HG03432 (cell line): ENCODE measurements around the gene KLC1.
"Not testable (repeated sequence)": the region's sequence is repeated elsewhere in the genome, so short reads cannot be mapped to it uniquely, and the experiment has no call there.

Experiments
- ATAC-seq: cut with Tn5 transposase; IDR thresholded peaks from one replicate; pipeline ENCODE4 v1.9.1; 2021; ENCODE audit warnings: mild to moderate bottlenecking, moderate library complexity; ENCODE audit not compliant: unreplicated experiment

KLC1 gene

GRCh38 chr14:103625356-103626095 is 3.5 kb upstream of the KLC1 start:
- ATAC-seq = no peak

- ATAC-seq = no peak
Observed at GRCh38 chr14:103626146-103626850, 2.7 kb upstream of the KLC1 start.

GRCh38 chr14:103627073-103628025 is 1.7 kb upstream of the KLC1 start:
- ATAC-seq = no peak

- ATAC-seq = no peak
Observed at GRCh38 chr14:103628221-103628683, 759 bp upstream of the KLC1 start.

GRCh38 chr14:103629503-103630121 is 601 bp downstream of the KLC1 start:
- peak; percentile 30 for ATAC-seq

- ATAC-seq = no peak
Observed at GRCh38 chr14:103630364-103631108, 1.5 kb downstream of the KLC1 start.

GRCh38 chr14:103633391-103633790 is 4.4 kb downstream of the KLC1 start:
- no peak for ATAC-seq

- no peak for ATAC-seq
Observed at GRCh38 chr14:103634156-103634555, 5.1 kb downstream of the KLC1 start.

GRCh38 chr14:103638594-103638993 is 9.6 kb downstream of the KLC1 start:
- ATAC-seq = no peak

GRCh38 chr14:103641161-103641560 is 12.2 kb downstream of the KLC1 start:
- no peak for ATAC-seq

- no peak for ATAC-seq
Observed at GRCh38 chr14:103646189-103646588, 17.2 kb downstream of the KLC1 start.

GRCh38 chr14:103649001-103649400 is 20.0 kb downstream of the KLC1 start:
- no peak for ATAC-seq

GRCh38 chr14:103650213-103650612 is 21.2 kb downstream of the KLC1 start:
- ATAC-seq = no peak

GRCh38 chr14:103651585-103651984 is 22.6 kb downstream of the KLC1 start:
- no peak for ATAC-seq

GRCh38 chr14:103652806-103653205 is 23.8 kb downstream of the KLC1 start:
- ATAC-seq = no peak

GRCh38 chr14:103653336-103653735 is 24.3 kb downstream of the KLC1 start:
- not testable (repeated sequence) for ATAC-seq

- ATAC-seq = no peak
Observed at GRCh38 chr14:103653805-103654204, 24.8 kb downstream of the KLC1 start.

GRCh38 chr14:103654619-103655018 is 25.6 kb downstream of the KLC1 start:
- no peak for ATAC-seq

GRCh38 chr14:103656031-103656755 is 27.2 kb downstream of the KLC1 start:
- ATAC-seq = no peak
